Neural cell (in vitro differentiated cells): ENCODE data around the gene HOXA2. TPM values are rescaled to one million over a fixed set of nuclear protein-coding genes. Genes with fewer than 3 reads are reported as not detected.

Experiments used
- H2AFZ ChIP-seq: fragments of 200-600, 300-800 bp; sonication (generic), shearing (Covaris generic); 2 replicates; pipeline ENCODE4 v1.6.0; 2014; ENCODE audit warnings: low read depth, mild to moderate bottlenecking, antibody characterized with exemption, low read length, moderate library complexity
- H3F3A ChIP-seq: fragments of 200-600 bp; shearing (Covaris generic); 2 replicates; pipeline ENCODE4 v1.6.1; 2016; ENCODE audit warnings: mild to moderate bottlenecking, moderate library complexity, mixed read lengths, antibody characterized with exemption, low read length; ENCODE audit not compliant: insufficient read depth, poor library complexity, severe bottlenecking
- H3K27ac ChIP-seq: fragments of 200-600, 300-800 bp; sonication (generic), shearing (Covaris generic); 2 replicates; pipeline ENCODE4 v1.5.1; 2014; ENCODE audit warnings: mild to moderate bottlenecking, low read length, moderate library complexity
- H3K27me3 ChIP-seq: fragments of 300-800, 200-600 bp; sonication (generic), shearing (Covaris generic); 2 replicates; pipeline ENCODE4 v1.6.0; 2014; ENCODE audit warnings: mild to moderate bottlenecking, low read depth, low read length, moderate library complexity; ENCODE audit not compliant: insufficient read depth
- H3K36me3 ChIP-seq: fragments of 300-800, 200-600 bp; sonication (generic), shearing (Covaris generic); 2 replicates; pipeline ENCODE4 v1.5.1; 2014; ENCODE audit warnings: mild to moderate bottlenecking, antibody characterized with exemption, low read length, moderate library complexity; ENCODE audit not compliant: insufficient read depth
- H3K4me2 ChIP-seq: fragments of 300-800, 200-600 bp; sonication (generic), shearing (Covaris generic); 2 replicates; pipeline ENCODE4 v1.6.0; 2014; ENCODE audit warnings: mild to moderate bottlenecking, low read length
- H3K4me3 ChIP-seq: fragments of 300-800, 200-600 bp; sonication (generic), shearing (Covaris generic); 2 replicates; pipeline ENCODE4 v1.5.1; 2014; ENCODE audit warnings: mild to moderate bottlenecking, low read length, moderate library complexity
- H3K79me2 ChIP-seq: fragments of 200-600 bp; shearing (Covaris generic); replicated peaks from 2 replicates; pipeline ENCODE4 v1.6.0; 2014; ENCODE audit warnings: mild to moderate bottlenecking, low read length, moderate library complexity; ENCODE audit not compliant: insufficient read depth
- H3K9ac ChIP-seq: fragments of 300-800, 200-600 bp; sonication (generic), shearing (Covaris generic); 2 replicates; pipeline ENCODE4 v1.6.1; 2016; ENCODE audit warnings: mild to moderate bottlenecking, low read length, mixed read lengths
- H3K9me2 ChIP-seq: fragments of 200-600 bp; shearing (Covaris generic); 2 replicates; pipeline ENCODE4 v1.6.1; 2016; ENCODE audit warnings: mild to moderate bottlenecking, low read length, mixed read lengths; ENCODE audit not compliant: insufficient read depth
- H3K9me3 ChIP-seq: fragments of 200-600, 300-800 bp; sonication (generic), shearing (Covaris generic); 2 replicates; pipeline ENCODE4 v1.6.1; 2016; ENCODE audit warnings: mild to moderate bottlenecking, mixed run types, low read length, moderate library complexity, mixed read lengths
- H4K20me1 ChIP-seq: fragments of 200-600 bp; shearing (Covaris generic); 2 replicates; pipeline ENCODE4 v1.6.1; 2016; ENCODE audit warnings: mild to moderate bottlenecking, mixed run types; ENCODE audit not compliant: insufficient read depth
- CTCF ChIP-seq: fragments of 450-650 bp; IDR thresholded peaks from 2 replicates; pipeline ENCODE4 v1.5.1; 2014; ENCODE audit warnings: antibody characterized with exemption, mild to moderate bottlenecking, moderate library complexity; ENCODE audit not compliant: poor library complexity, severe bottlenecking
- EP300 ChIP-seq: fragments of 450-650 bp; conservative IDR thresholded peaks from 2 replicates; pipeline ENCODE4 v1.6.1; 2014; ENCODE audit warnings: antibody characterized with exemption, mild to moderate bottlenecking, moderate library complexity; ENCODE audit not compliant: poor library complexity, severe bottlenecking
- EZH2 ChIP-seq: fragments of 200-600, 300-800 bp; shearing (Covaris generic), sonication (generic); IDR thresholded peaks from 2 replicates; pipeline ENCODE4 v1.6.1; 2014; ENCODE audit warnings: antibody characterized with exemption, low read length, borderline replicate concordance, mild to moderate bottlenecking; ENCODE audit not compliant: insufficient read depth, poor library complexity, severe bottlenecking
- MXI1 ChIP-seq: fragments of 450-650 bp; conservative IDR thresholded peaks from 2 replicates; pipeline ENCODE4 v1.6.1; 2014; ENCODE audit warnings: antibody characterized with exemption, mild to moderate bottlenecking; ENCODE audit not compliant: poor library complexity, severe bottlenecking
- POLR2AphosphoS5 ChIP-seq: IDR thresholded peaks from 2 replicates; pipeline ENCODE4 v1.6.1; 2012
- RAD21 ChIP-seq: fragments of 450-650 bp; conservative IDR thresholded peaks from 2 replicates; pipeline ENCODE4 v1.6.1; 2014; ENCODE audit warnings: antibody characterized with exemption, mild to moderate bottlenecking, moderate library complexity
- REST ChIP-seq: IDR thresholded peaks from 2 replicates; pipeline ENCODE4 v1.6.1; 2012; ENCODE audit warnings: borderline replicate concordance
- SMC3 ChIP-seq: fragments of 450-650 bp; conservative IDR thresholded peaks from 2 replicates; pipeline ENCODE4 v1.6.1; 2014; ENCODE audit warnings: antibody characterized with exemption, mild to moderate bottlenecking, moderate library complexity; ENCODE audit not compliant: poor library complexity
- TAF1 ChIP-seq: IDR thresholded peaks from 2 replicates; pipeline ENCODE4 v1.6.1; 2012; ENCODE audit warnings: low read depth
- polyA plus RNA-seq: library from polyadenylated mRNA; depleted of rRNA; stranded (reverse); fragments of >200 nt; gene quantifications from 2 replicates; pipeline ENCODE4 v1.2.3, GENCODE V29; 2014

HOXA2 gene
- polyA plus RNA-seq, 1 donor from 2014 or later, result not detected

GRCh38 chr7:27073076-27073475 is 29.4 kb downstream of the HOXA2 start:
- no peak overlapping the region for H3K9ac ChIP-seq
- H3K4me2 ChIP-seq, result no peak overlapping the region
- H4K20me1 ChIP-seq, result no peaks in the 10 kb centered on the region
- H3K27ac ChIP-seq, result no peak overlapping the region
- H3K79me2 ChIP-seq, result no peaks in the 10 kb centered on the region
- H3K4me3 ChIP-seq, result no peak overlapping the region
- no peaks in the 10 kb centered on the region for H3K27me3 ChIP-seq
- H3K9me2 ChIP-seq, result no peaks in the 10 kb centered on the region
- H3F3A ChIP-seq, result no peaks in the 10 kb centered on the region
- no peak overlapping the region for H2AFZ ChIP-seq
- no peaks in the 10 kb centered on the region for H3K36me3 ChIP-seq
- H3K9me3 ChIP-seq, result peaks cover 2% of the 10 kb centered on the region
- no peak for TF ChIP-seq EP300
- TF ChIP-seq MXI1, result no peak
- TF ChIP-seq EZH2, result no peak
- no peak for TF ChIP-seq CTCF
- no peak for TF ChIP-seq TAF1
- no peak for TF ChIP-seq REST
- no peak for TF ChIP-seq POLR2AphosphoS5
- no peak for TF ChIP-seq RAD21
- no peak for TF ChIP-seq SMC3

GRCh38 chr7:27071622-27072390 is 30.7 kb downstream of the HOXA2 start:
- no peaks in the 10 kb centered on the region for H3K27me3 ChIP-seq
- H2AFZ ChIP-seq, result no peak overlapping the region
- H3K9ac ChIP-seq, result no peak overlapping the region
- no peak overlapping the region for H3K4me3 ChIP-seq
- H3K27ac ChIP-seq, result no peak overlapping the region
- no peaks in the 10 kb centered on the region for H3K9me2 ChIP-seq
- H4K20me1 ChIP-seq, result no peaks in the 10 kb centered on the region
- H3K36me3 ChIP-seq, result no peaks in the 10 kb centered on the region
- peaks cover 2% of the 10 kb centered on the region for H3K9me3 ChIP-seq
- H3F3A ChIP-seq, result no peaks in the 10 kb centered on the region
- H3K79me2 ChIP-seq, result no peaks in the 10 kb centered on the region
- no peak overlapping the region for H3K4me2 ChIP-seq
- TF ChIP-seq RAD21 (no peak), REST (no peak), POLR2AphosphoS5 (no peak), EZH2 (no peak), CTCF (no peak), EP300 (no peak), SMC3 (no peak), TAF1 (no peak), MXI1 (no peak)
